DMS 273 (cell line): ENCODE measurements around the gene KCNG1.

Experiments used
- DNase-seq: peaks from one replicate; lab custom pipeline; 2025; ENCODE audit not compliant: unreplicated experiment; lab: John Stamatoyannopoulos, UW

KCNG1 gene

GRCh38 chr20:51013577-51014330 is 9.2 kb downstream of the KCNG1 start:
- DNase-seq, result no peak

DNA sequence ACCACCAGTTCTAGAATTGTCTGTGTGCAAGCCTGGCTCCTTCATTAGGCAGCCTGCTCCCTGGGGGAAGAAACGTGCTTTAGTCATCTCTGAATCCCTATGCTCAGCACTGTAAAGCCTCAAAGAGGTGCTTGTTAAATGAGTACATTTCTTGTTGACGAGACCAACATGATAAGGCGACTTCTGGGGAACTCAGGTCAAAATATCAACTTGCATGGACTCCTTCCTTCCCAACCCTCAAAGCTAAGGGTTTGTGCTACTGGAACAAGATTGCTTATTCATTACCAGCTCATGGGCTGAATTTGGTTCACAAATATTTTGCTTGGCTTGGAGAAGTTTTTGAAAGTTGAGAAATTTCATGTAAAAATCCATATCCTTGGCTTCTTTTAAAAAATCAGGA is 10.6 kb downstream of the KCNG1 start:
- no peak for DNase-seq

DNA sequence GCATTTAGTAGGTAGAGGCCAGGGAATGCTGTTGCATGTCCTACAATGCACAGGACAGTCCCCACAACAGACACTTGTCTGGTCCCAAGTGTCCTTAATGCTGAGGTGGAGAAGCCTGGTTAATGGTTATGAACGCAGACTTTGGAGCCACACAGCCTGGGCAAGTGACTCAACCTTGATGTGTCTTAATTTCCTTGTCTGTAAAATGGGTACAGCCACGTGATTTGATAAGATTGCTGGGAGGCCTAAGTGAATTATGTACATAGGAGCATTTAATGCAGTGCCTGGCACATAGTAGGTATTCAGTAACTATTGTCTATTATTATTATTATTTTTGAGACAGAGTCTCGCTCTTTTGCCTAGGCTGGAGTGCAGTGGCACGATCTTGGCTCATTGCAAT is 11.4 kb downstream of the KCNG1 start:
- no peak for DNase-seq

- no peak for DNase-seq
Observed at GRCh38 chr20:51010932-51011331, 12.0 kb downstream of the KCNG1 start.

DNA sequence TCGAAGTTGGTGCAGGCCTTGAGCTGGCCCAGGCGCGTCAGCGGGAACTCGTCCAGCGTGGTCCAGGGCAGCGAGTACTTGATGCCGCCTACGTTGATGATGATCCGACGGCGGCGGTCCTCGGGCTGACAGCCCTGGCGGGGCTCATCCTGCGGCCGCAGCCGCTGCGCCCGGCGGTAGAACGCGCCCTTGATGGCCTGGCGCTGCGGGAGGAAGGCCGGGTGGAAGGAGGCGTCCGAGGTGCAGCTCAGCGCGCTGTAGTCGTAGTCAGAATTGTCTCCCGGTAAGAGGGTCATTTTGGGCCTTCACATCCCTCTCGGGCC is 12.9 kb downstream of the KCNG1 start:
- DNase-seq, result no peak

DNA sequence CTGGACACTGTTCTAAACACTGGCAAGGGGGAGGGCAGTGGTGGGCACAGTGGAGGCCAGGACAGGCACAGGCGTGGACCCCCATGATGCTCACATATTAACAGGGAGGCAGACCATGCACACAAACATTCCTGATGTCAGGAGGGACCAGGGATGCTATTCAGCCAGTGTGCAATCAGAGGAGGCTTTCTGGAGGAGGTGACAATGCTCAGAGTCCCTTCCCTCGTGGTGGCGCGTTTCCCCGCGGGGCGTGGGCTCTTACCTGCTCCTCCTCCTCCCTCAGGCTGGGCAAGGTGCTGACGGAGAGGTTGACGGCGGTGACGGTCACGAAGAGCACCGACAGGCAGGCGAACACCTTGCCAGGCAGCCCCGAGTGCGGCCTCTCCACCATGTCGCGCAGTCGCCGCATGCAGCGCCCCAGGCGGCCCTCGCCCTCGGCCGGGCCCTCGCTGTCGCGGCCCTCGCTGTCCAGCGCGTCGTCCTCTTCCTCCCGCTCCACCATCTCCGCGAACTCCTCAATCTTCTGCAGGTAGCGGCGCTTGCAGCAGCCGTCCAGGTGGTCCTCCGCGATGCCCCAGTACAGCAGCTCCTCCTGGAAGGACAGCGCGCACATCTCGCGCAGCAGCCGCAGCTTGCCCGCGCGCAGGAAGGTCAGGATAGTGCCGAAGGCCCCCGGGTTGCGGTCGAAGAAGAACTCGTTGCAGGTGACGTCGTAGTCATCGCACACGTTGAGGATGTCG is 13.4 kb downstream of the KCNG1 start:
- DNase-seq, result no peak

DNA sequence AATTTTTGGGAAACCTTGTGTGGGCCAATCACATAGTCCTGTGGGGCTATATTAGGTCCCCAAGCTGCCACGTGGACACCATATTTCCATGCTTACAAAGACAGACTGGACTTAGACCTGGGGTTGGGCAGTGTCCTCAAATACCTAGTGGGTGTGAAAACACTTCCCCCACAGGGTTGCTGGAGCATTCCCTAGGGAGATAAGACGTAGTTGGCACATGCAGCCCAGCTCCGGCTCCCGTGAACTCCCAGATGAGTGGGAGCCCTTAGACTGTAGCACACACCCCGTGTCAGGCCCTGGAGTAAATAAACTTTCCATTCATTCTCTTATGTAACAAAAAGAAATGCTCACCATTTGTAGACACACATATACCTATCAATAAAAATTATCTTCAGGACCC is 14.2 kb downstream of the KCNG1 start:
- no peak for DNase-seq

- DNase-seq, result no peak
Observed at GRCh38 chr20:51005214-51005613, 17.7 kb downstream of the KCNG1 start.

DNA sequence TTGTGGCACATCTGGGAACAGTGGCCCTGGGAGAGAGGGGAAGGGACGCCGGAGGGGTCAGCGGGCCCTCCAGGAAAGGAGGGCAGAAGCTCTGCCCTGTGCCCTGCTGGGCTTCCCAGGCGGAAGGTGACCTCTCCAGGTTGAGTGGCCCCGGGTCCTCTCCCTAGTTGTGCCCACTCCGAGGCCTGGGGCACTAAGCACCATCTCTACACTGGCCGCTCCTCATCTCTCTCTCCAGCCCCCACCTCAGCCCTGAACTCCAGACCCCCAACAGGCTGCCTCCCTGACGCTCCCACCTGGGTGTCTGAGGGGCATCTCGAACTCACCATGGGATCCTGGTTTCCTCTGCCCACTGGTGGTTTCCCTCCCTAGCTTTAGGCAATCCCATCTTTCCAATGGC is 18.1 kb downstream of the KCNG1 start:
- no peak for DNase-seq

DNA sequence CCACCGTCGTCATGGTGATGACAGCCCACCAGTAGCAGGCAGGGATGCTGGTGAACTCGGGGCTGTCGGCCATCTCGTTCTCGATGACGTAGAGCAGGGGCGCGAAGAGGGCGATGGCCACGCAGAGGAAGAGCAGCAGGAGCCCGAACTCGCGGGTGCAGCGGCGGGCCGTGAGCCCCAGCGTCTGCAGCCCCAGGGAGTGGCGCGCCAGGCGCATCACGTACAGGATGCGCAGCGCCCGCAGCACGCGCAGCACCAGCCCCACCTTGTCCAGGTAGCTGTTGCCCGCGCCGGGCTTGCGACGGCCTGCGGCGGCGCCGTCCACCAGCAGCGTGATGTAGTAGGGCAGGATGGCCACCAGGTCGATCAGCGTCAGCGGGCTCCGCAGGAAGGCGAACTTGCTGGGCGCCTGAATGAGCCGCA is 18.6 kb downstream of the KCNG1 start:
- DNase-seq, result no peak

- no peak for DNase-seq
Observed at GRCh38 chr20:51003753-51004152, 19.2 kb downstream of the KCNG1 start.

- no peak for DNase-seq
Observed at GRCh38 chr20:51002633-51003032, 20.3 kb downstream of the KCNG1 start.

GRCh38 chr20:51001430-51002265 is 21.3 kb downstream of the KCNG1 start:
- DNase-seq, result no peak

GRCh38 chr20:50999355-50999754 is 23.6 kb downstream of the KCNG1 start:
- DNase-seq, result no peak

DNA sequence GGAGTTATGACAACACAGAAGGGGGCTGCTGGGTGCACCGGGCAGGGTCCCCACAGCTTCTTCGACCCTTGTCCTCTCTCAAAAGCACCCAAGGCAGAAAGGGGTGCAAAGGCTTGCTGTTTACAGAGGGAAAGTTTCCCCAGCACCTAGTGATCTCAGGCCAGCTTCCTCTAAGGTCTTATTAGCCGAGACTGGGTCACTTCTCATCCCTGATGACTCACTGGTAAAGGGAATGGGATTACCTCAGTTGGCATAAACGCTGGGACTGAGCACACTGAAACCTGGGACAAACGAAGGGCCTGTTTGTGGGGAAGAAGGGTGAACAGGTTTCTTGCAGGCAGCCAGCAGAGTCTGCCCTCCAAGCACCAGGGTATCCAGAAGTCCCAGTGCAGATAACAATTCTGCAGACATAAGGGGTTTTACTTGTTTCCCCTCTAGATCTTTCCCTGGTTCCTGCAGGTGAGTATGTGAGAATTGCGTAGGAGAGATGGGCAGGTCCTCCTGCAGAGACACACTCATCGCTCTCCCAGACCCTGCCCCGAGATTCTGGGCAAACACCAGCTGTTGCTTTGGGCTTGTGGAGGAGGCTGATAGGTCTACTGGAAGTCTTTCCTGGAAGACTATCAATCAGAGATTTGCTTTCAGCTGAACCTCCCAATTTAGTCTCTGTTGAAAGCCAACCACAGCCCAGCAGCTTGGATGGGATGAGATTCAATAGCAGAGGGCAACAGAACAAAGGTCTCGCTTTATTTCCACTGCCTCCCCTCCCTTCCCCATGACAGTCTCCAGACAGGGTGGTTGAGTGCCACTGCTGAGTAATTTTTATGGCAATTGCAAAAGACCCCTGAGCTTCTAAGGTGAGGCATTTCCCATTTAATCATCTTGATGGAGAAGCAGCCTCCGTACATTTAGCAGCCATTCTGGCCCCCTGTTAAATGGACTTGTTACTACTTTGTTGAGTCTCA is 25.7 kb downstream of the KCNG1 start:
- peak; percentile 55 for DNase-seq

- DNase-seq, result no peak
Observed at GRCh38 chr20:50995506-50995905, 27.4 kb downstream of the KCNG1 start.

GRCh38 chr20:50993876-50994275 is 29.0 kb downstream of the KCNG1 start:
- no peak for DNase-seq

DNA sequence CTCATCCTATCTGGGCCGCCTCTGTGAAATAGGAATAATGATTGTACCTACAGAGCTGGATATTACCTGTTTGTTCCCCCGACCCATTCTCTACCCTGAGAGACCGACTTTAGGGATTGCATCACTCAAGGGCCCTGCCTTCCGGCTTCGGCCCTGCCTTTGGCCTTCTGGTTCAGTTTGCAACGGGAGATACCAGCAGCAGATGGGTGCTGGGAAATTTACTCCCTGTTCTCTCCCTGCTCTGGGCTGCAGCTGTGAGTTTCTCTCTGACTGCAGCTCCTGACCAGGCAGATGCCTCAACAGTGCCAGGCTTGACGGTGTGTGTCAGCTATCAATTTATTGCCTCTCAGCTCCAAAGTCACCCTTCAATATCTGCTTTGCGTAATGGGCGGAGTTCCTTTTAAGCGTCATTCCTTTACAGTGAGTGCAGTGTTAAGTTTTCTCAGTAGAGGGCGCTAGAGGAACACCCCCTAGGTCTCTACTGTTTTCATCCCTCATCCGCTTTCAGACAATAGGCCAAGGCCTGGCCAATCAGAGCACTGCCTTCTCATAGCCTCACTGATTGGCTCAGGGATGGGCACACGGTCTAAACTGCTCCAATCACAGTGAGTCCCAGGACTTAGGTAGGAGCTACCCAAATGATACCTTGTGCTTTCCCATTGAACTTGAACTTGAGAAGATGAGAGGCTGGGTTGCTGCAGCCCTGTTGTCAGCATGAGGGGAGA is 30.0 kb downstream of the KCNG1 start:
- peak; percentile 76 for DNase-seq

- no peak for DNase-seq
Observed at GRCh38 chr20:50992336-50992732, 30.6 kb downstream of the KCNG1 start.

- no peak for DNase-seq
Observed at GRCh38 chr20:50991076-50991475, 31.8 kb downstream of the KCNG1 start.
